RPMI7951 (cell line): ENCODE data around the gene MYZAP. TPM values are rescaled to one million over a fixed set of nuclear protein-coding genes. Genes with fewer than 3 reads are reported as not detected.

Experiments used
- DNase-seq: peaks from one replicate; pipeline ENCODE4 v3.0.0-alpha.2; 2012; ENCODE audit warnings: low read depth
- total RNA-seq: library from RNA; depleted of rRNA; stranded (reverse); fragments of >200 nt; shearing (Covaris generic); gene quantifications from 2 replicates; pipeline ENCODE4 v1.2.3, GENCODE V29; 2014

Gene MYZAP
- total RNA-seq, 1 experiment from 2014 or later, result 0.24 TPM

DNA sequence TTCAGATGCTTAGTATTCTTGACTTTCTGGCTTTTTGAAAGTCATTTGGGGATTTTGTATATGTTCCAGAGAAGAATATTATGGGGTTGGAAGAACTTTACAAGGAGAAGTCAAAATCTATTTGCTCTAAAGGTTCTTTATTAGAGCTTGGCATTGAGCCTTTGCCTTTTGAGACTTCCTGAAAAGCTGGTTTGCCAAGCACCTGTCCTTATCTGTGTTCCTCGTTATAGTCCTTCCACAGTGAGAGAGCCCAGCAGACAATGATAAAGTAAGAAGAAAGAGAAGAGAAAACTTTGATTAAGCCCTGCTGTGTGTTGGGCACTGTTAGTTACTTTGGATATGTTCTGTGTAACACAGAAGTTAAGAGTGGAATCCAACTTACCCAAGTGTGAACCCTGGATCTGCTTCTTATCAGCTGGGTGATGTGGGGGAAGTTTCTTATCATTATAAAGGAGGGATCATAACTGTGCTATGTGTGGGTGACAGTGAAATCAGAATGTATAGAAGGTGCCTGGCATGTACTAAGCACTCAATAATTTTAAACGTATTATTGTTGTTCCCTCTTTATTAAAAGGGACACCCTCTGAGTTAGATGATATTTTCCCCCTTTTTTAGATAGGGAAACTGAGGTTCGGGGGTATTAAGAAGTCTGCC is 70.5 kb downstream of the MYZAP start:
- no peak for DNase-seq

DNA sequence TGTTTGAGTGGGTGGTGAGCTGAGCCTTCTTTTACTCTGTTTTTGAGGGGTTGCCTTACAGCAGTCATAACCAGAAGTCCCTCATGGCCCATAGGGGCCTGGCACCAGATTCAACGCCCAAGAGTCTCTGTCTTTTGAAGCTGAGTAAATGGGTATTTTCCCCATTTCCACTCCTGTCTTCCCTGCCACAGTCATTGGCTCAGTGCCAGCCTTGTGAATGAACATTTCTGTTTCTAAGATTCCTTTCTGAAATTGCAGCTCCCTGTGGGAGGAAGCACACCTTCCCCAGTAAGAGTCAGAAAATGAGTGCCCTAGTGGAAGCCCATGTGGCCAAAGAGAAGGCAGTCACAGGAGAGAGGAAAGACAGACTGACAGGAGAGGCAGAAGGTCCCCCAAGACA is 71.1 kb downstream of the MYZAP start:
- DNase-seq, result no peak

DNA sequence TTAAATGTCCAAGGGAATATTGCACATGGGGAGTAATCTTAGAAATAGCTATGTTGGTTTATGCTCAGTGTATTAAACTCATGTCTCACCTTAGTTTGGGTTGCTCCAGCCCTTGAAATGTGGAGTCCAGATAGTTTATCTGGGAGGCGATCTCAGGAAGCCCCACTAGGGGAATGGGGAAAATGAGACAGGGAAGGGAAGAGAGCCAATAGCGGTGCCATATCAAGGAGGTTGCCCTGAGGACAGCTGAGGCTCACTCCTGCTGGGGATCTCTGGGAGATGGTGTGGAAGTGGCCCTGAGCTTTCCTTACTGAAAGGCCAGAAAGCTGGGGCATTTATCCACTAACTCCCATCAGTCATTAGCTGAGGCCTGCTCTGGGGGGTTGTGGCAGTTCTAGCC is 71.6 kb downstream of the MYZAP start:
- no peak for DNase-seq

DNA sequence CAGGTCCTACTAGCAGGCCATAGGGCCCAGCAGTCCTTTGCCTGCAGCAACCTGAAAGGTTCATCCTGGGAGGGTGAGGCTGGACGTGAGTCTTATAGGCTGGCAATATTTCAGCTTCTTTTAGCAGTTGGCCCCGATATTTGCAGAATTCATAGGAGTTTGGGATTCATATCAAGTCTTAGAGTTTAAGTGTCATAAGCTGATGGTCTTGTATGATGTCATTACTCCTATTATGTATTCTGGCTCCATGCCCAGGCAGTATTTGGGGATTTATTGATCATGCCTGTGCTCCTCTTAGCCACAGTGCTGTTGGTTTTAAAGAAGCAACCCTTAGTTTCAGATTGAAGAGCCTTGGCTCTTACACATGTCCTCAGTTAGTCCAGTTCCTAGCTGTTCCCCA is 73.5 kb downstream of the MYZAP start:
- DNase-seq, result no peak

DNA sequence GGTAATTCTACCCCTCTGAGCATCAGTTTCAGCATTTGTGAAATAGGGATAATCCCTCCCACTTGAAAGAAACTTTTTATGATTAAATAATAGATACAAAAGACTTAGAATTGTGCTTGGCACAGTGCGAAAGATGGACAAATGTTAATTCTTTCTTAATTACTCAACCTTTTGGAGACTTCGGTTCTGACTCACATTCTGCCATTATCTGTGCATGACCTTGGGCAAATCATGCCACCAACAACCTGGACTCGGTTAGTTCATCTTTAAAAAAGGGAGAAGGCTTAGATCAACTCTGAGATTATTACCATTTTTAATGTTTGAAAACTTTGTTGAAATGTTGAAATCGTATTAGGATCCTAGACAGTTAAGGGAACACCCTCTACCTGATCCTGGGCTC is 74.2 kb downstream of the MYZAP start:
- peak; percentile 18 for DNase-seq

DNA sequence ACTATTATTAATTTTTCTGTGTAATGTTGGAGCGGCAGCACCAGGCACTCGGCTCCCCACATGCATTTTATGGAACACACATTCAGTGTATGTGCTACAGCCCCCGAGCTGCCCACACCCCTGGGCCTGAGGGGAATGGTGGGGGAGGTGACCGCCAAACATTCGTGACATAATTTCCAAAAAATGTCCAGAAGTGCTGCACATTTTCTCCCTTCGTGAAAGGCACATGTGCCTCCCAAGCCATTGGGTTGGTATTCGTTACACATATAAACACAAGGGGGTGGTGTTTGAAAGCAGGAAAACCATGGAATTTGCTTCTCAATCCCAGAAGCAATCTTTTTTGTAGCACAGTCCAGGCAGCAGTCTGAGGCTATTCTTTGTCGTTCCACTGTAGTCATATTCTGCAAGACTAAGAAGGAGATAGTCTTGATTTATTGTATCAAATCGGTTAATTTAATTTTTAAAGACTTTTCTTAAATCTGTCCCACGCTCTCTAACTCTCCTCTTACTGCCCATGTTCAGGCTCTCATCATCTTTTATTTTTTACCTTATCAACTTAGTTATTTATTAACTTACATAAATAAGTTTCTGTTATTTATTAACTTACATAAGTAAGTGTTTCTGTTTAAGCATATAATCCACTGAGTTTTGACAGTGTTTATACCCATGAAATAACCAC is 75.6 kb downstream of the MYZAP start:
- DNase-seq, result peak; percentile 73

DNA sequence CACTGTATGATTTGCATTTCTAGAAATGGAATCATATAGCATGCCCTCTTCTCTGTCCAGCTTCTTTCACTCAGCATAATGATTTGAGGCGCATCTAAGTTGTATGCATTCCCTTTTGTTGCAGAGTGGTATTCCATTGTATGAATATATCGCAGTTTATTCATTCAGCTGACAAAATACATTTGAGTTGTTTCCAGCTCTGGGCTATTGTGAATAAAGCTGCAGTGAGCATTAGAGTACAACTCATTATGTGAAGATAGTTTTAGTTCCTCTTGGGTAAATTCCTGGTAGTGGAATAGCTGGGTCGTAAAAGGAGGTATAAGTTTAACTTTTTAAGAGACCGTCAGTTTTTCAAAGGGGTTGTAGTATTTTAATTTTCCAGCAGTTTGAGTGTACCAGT is 76.3 kb downstream of the MYZAP start:
- no peak for DNase-seq

DNA sequence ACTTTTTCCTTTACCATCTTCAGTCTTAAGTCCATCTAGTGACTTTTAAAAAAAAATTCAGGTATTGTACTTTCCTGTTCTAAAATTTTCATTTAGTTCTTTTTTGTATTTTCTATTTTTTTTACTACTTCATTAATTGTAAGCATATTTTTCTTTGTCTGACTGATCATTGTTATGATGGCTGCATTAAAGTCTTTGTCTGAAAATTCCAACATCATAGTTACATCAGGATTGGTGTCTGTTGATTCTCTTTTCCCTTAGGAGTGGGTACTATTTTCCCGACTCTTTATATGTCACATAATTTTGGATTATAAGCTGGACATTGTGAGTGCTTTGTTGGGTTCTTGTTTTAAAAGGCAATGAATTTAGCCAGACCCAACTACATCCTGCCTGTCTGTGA is 79.9 kb downstream of the MYZAP start:
- no peak for DNase-seq

DNA sequence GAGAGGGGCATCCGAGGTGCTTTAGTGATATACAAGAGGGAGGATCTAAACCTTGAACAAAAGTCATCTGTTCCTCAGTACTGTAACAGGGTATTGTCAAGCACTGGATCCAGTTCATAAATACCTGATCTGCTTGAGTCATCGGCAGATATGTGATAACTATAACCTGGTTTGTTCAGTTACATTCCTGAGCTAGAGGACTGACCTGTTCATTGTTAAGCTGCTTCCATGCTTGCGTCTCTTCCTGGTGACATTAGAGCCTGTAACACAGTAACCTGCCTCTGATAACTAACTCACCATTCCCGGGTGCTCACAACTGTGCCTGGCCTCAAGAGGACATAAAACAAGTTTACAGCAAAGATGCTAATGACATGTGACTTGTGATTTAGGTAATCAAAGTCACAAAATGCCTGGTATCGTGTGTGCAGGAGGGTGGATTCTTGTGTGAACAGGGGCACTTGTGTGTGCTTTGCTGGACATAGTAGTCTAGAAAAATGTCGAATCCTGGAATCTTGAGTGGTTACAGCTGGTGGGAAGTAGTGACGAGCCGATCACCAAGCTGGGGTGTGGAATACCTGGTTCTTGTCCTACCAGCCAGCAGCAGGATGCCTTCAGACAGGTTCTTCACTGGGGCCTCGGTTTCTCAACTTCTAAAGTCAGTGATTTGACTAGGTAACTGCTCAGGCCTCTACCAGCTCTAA is 83.9 kb downstream of the MYZAP start:
- no peak for DNase-seq

DNA sequence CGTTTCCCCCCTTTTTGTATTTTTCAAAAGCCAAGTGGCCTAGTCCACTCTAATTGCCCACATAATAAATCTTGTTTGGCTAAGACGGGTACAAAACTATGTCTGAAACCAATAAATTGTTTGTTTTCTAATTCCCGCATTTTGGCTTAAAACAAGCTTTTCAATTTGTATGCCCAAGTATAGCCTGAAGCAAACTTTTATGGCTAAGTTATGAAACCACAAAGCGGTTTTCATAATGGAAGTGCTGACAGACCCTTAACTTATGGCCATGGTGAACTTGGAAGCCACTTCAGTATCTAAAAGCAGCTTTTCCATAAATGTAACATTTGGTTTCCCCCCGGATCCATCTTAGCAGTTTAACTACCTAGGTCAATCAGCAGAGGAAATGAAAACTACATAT is 84.9 kb downstream of the MYZAP start:
- DNase-seq, result peak; percentile 38

DNA sequence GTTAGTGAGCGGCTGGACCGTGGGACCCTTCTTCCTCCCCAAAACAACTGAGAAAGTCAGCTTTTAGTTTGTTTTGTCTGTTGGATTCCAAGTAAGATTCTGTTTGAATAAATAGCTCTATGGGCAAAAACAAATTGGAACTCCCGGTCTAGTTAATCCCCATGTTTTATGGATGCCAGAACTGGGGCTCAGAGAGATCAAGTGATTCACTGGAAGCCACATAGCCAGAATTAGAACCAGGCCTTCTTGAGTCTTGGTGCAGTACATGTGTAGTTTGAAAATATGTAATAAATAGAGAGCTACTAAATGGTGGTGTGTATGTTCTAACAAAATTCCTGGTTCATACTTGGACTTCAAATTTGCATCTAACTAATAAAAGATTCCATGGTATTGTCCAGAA is 85.5 kb downstream of the MYZAP start:
- DNase-seq, result no peak

DNA sequence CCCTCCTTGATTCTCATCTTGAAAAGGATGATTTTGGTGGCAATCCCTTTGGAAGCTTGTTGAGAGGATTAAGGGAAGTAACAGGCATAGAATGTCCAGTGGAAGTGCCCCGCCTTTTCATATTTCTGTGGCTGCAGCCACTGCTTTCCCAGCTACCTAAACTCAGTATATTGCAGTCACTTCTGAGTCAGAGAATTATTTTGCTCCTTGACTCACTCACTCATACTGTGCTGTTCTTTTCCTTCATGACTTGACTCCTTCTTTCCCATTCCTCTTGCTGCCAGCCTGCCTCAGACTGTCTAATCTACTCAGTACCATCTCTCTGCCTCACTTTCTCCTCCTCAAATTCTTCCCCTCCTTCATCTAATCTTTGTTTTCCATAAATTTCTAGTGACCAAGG is 88.3 kb downstream of the MYZAP start:
- DNase-seq, result peak; percentile 76

DNA sequence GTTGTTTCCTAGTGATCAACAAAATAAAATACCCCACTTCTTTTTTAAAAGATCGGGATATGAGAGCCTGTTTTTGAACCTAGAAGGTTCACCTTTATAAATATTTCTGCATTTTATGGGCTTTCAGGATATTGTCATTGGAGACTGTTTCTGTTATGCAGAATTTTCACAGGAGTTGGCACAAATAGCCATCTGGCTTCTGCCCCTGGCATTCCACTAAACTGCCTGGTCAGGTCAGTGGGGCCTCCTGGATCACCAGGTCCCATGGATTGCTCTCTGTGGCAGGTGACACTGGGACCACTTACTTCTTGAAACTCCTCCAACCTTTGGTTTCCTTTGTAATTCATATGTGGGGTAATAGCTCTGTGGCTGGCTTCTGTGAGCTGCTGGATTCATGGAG is 89.3 kb downstream of the MYZAP start:
- no peak for DNase-seq

DNA sequence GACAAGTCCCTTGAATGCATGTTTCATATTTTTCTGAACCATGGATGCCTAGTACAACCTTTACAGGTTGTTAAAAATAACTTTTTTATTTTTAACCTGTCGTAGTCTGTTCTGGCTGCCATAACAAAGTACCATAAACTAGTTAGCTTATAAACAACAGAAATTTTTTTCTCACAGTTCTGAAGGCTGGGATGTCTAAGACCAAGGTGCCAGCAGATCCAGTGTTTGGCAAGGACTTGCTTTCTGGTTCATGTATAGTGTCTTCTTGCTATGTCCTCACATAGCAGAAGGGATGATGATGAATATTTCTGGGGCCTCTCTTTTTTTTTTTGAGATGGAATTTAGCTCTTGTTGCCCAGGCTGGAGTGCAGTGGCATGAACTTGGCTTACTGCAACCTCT is 91.8 kb downstream of the MYZAP start:
- no peak for DNase-seq

DNA sequence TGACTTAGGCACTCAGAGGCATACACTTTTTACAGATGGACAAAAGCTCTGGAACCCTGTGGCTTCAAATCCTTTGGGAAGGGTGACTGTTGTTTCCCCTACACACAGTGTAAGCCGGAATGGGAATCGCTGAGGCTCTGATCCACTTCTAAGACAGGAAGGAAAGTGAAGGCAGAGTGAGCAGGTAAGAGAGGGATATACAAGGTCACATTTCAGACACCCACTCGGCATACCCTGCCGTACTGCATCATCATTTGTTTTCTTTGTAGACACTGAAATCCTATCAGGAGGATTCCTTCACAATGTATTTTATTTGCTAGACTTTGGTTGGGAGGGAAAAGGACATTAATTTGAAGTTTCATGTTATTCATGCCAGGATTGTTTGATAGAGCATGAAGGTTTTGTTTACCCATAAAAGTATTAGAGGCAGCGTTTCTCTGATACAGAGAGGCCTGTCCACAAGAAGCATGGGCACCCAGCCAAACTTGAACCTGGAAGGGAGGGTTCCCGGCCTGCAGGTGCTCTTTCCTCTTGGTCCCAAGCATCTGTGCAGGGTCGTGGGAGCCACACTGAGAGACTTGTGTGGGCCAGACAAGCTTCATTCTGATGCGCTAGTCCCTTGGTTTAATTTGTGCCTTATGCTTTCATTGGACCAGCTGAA is 92.9 kb downstream of the MYZAP start:
- no peak for DNase-seq

DNA sequence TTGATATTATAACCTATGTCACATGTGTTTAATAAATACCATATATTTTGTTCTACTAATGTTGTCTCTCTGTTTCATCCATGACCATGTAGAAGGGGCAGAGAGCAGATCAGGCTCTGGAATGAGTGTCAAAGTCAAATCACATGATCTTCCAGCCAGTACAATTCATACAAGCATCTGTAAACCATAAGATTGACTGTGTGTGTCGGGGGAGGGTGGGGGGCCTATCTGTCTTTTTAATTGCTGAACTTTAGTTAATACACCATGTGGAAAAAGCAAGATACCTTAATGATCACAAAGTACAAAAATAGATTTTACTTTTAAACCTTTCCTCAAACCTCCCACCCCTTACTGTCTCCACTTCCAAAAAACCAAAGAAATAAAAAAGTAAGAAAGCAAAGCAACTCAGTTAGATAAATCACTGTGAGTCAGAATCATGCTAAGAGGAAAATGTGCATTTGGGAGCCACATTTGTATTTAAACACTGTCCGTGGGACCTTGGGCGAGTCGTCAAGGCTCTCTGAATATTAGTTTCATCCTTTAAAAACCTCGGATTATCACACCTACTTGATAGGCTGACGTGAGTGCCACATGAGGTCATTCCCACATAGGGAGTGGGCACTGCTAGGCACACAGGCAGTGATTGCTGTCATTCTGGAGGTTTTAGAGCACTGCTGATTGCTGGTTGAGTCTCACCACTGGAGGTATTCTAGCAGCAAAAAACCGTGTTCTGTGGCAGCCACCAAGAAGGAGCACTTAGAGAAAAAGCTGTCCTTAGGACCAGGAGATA is 93.8 kb downstream of the MYZAP start:
- DNase-seq, result no peak

DNA sequence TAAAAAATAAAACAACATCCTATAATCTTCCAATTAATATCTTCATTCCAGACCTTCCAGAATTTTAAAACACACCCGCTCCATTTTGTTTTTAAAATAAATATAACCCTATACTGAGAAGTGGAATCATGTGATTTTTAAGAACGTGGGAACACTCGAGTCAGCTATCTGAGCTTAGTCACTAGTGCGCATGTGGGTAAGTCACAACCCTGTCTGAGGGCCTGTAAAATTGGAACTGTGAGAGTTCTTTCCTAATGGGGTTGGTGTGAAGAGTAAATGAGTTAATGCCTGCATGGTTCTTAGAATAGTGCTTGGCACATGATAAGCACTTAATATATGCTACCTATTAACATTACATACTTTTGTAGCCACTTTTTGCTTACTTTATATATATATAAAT is 95.0 kb downstream of the MYZAP start:
- no peak for DNase-seq

DNA sequence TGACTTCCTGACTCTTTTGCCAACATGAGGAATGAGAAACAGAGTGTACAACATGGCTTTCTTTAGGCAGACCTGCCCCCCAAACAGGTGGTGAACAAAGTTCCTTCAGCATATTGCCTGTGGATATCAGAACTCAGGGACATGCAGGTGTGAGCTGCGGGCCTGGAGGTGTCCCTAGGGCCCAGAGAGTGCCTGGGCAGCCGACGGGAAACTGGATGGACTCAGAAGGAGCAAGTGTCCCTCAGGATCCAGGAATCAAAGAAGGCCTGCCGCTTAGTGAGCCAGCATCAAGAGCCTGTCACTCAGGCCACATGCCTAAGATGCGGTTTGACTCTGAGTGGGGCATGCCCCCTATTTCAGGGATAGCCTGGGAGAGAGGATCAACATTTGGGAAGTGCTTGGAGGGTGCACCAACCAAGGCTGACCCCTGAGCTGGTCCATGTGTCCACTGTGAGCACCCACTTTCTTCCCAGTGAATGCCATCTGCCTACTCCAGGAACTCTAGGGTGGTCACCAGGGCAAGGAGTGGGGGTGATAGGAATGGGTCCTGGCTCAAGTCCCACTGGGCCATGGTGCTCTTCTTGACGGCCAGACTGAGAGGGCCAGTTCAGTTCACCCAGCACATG is 98.8 kb downstream of the MYZAP start:
- DNase-seq, result no peak

DNA sequence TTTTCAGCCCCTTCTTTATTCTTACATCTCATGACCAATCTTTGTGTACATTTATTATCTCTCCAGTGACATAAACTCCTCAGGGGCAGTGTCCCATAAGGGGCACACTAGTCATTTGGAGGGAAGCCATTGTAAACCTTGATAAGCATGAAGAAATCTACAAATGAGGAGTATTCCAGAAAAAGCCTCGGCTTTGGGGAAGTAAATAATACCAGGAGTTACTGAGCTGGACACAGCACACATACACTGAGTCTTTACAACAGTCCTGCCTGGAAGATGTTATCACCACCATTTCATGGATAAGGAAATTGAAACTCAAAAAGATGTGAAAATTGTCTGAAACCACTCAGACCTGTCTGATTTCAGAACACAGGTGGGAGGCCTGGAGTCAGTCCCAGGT is 99.4 kb downstream of the MYZAP start:
- no peak for DNase-seq

DNA sequence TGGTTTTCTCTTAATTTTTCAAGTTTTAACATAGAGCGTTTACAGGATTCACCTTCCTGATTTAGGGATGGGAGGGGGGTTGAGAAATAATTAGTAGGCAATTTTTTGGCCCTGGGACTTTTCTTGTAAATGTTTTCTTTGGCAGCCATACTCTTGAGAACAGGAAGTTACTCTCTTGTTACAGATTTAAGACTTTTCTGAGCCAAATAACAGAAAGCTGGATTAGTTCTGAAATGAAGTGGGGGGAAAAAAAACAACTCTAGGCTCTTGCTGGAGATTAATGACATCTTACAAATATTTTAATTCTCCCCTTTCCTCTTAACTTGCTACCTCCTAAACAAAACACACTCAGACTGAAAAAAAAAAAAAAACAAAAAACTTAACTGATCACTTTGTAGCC is 101.0 kb downstream of the MYZAP start:
- DNase-seq, result peak; percentile 34

DNA sequence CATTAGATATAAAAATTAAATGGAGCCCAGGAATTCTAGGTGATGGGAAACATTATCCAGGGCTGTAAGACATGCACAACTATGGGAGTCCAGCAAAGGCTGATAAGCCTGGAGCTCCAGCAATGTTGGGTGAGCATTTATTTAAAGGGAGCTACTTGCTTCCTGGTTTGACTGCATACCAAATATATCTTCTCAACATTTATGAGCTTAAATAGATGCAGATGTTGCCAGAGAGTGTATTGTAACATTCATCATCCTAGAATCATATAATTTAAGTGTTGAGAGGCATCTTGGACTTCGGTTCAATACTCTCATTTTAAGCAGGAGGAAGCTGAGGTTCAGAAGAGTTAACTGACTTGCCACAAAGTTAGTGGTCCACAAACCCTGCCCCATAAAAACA is 102.6 kb downstream of the MYZAP start:
- no peak for DNase-seq
